GM11168 (cell line): ENCODE results near the gene ASB13.
"Not testable (repeated sequence)": the region's sequence is repeated elsewhere in the genome, so short reads cannot be mapped to it uniquely, and the experiment has no call there.

Source experiments
- in situ Hi-C: fragments of 300-500 bp; cut with MboI; formaldehyde crosslinking; loops from one replicate; pipeline ENCODE4 v1.12.0; 2022; ENCODE audit warnings: low sequenced_read_pairs; ENCODE audit not compliant: unreplicated experiment

ASB13 gene

DNA sequence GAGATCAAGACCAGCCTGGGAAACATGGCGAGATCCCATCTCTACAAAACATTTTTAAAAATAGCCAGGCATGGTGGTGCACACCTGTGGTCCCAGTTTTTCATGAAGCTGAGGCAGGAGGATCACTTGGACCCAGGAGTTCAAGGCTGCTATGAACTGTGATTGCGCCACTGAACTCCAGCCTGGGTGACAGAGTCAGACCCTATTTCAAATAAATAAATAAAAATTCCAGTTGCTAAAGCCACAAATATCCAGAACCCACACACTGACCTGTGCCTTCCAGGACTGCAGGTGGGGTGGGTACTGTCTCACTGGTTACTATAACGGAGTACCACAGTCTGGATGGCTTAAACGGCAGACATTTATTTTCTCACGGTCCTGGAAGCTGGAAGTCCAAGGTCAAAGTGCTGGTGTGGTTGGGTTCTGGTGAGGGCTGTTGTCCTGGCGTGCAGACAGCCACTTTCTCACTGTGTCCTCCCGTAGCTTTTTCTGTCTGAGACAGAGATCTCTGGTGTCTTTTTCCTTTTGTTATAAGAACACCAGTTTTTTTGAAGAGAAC, 38.8 kb downstream of the ASB13 start:
- in situ Hi-C loops = no loop called here

DNA sequence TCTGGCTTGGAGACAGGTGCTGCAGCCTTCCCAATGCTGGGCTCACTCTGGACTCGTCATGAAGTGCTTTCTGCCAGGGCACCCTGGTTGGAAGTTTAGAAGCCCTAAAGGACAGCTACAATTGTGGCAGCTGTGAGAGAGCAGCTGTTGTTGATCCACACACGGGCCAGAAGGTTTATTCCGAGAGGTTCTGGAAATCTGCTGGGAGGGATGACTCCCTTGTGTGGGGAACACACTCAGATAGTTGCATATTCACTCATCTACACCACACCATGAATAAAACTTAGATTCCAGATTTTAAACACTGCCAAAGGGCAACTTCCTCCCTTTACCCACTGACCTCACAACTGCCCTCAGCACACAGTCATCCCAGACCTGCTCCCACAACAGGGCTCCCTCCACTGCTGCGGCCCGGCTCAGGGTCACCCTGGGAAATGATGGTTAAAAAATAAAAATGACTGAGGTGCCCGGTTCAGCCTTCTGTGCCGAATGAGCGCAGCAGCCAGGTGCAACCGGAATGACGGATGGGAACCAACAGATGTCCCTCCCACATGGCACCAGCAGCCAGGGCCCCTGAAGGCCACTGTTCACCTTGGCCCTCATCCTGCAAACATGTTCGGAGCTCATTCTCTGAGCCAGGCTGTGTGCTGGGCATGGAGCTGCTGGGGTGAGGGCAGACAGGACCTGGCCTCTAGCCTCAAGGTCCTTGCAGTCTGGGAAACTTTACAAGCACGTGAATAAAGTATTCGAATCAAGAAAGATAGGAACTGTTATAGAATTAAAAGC, 40.2 kb downstream of the ASB13 start:
- in situ Hi-C loops = no loop called here

DNA sequence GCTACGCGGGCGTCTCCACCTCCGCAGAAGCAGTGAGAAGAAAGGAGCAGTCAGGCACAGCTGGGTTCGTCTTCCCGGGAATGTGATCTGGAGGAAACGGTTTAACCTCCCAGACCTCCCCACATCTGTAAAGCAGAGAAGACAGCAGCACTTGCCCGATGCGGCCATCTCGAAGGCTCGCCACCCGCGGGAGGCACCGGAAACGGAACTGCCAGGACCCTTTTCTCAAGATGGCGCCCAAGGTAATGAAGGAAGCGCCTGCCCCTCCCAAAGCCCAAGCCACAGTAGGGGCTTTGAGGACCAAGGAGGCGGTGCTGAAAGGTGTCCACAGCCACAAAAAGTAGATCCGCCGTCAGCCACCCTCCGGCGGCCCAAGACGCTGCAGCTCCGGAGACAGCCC, 41.7 kb downstream of the ASB13 start:
- in situ Hi-C loops = no loop called here

DNA sequence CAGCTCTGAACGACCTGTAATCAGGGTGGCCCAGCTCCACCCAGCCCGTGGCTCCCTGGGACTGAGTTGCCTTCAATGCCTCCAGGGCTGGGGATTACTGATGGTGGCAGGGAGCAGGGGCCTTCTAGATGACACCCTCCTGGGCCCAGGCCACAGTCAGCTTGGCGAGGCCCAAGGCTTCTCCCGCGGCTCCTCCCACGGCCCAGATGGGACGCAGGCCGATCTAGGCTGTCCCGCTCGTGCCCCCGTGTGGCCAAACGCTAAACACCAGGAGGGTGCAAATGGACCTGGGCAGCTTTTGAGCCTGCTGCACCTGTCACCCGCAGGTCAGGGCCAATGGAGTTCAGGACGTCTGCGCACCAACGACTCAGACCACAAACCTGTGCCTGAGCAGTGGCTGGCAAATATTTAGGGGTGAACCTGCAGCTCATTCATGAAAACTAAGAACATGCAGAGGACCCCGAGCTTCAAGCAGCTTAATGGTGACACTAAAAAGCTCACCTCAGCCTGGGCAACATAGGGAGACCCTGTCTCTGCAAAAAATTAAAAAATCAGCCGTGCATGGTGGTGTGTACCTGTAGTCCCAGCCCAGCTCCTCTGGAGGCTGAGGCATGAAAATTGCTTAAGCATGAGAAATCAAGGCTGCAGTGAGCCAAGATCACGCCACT, 43.2 kb downstream of the ASB13 start:
- in situ Hi-C loops = no loop called here

DNA sequence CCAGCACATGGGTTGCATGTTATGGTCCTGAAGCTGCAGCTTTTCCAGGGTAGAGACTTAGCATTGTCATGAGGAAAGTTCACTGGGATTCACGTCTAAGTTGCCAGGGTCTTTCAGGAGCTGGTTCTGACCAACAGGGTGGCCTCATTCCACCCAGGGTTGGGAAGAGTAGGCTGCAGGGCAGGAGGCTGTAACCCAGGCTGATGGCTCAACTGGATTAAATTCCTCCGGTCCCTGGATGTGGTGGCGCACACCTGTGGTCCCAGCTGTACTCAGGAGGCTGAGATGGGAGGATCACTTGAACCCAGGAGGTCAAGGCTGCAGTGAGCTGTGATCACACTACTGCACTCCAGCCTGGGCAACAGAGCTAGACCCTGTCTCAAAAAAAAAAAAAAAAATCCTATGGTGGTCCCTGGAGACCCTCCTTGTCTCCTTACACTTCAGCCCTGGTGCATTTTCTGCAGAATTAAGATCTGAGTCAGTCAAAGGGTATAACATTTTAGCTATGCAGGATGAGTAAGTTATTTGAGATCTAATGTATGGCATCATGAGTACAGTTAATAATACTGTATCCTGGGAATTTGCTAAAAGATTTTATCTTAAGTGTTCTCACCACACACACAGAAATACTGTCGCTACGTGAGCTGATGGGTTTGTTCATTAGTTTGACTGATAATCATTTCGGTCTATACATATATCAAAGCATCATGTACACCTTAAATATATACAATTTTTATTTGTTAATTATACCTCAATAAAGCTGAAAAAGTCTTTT, 44.0 kb downstream of the ASB13 start:
- in situ Hi-C loops = no loop called here

DNA sequence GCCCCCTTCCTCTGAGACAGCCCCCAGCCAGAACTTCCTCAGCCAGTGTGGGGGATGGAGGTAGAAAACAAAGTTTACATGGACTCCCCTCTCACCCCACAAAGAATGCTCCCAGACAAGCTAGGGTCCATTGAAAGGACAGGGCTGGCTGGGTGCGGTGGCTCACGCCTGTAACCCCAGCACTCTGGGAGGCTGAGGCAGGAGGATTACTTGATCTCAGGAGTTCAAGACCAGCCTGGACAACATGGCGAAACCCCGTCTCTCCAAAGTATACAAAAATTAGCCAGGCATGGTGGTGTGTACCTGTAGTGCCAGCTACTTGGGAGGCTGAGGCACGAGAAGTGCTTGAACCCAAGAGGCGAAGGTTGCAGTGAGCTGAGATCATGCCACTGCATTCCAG, 45.0 kb downstream of the ASB13 start:
- in situ Hi-C loops = not testable (repeated sequence)

DNA sequence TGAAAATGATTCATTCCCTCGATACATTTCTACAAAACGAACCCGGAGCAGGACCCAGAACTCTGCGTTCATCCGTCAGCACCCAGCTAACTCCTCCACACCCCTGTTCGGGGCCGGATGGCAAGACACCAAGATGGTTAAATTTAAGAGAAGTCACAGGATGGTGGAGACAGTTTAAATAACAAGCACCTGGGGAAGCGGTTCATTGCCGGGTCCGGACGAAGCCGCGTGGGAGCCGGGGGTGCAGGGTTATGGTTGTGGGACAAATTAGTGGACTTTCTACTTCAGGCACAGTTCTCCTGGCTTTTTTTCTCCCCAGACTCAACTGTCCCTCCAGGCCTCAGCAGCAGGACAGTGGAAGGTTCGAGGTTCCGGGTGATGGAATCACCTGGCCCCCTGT, 45.4 kb downstream of the ASB13 start:
- in situ Hi-C loops = no loop called here

DNA sequence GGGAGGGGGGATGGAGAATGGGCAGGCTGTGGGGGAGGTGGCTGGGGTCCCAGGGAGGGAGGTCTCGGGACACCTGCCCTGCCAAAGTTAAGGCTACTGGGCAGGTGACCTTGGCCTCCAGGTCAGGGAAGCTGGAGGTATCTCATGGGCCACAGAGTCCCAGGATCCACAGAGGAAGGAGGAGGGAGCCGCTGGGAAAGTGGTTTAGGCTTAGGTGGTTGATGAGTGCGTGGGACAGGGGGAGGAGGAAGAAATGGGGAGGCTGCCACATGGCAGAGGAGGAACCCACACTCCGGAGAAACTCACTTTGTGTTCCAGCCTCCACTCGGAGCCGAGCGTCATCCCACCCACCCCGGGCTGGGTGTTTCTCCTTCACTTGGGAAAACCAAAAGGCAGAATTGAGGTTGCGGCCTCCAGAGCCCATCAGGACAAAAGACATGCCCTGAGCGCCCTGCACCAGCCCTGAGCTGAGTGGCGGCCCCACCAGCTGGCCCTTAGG, 46.1 kb downstream of the ASB13 start:
- in situ Hi-C loops = no loop called here

DNA sequence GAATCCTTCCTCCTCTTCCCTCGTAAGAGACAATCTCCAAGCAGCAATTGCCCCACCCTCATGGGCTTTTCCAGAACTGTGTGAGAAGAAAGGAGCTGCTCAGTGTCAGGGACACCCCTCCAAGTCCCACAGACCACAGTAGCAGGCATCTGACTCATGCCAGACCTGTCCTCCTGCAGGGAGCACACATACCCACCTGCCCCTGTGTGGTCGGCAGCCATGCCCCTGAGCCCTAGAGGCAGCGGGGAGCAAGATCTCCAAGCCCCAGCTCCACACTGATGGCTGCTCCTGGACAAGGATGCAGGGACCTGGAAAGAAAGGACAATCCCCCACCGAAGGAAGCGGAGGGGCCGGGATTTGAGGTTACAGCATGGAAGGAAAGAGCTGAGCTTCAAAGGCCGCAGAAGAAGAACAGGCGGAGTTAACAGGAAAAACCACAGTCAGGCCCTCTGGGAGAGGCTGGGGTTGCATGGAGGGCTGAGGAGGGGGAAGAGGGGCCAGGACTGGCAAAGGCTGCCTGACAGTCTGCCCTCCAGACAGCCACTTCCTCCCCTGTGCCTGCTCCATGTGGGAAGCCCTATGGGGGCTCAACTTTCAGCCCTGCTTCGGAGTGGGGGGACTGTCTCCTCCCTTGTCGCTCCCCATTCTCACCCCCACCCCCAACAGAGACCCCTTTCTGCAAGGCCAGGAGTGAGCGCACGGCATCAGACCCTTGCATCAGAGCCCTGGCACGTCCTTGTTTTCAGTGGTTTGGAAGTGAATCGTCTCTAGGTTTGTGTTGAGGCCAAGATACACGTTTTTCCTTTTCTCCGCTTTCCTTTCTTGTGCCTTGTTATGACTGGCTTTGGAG, 46.8 kb downstream of the ASB13 start:
- in situ Hi-C loops = loop anchor here (5.0 kb wide), 1 partner anchor 177 kb away; no protein-coding TSS in a partner anchor

DNA sequence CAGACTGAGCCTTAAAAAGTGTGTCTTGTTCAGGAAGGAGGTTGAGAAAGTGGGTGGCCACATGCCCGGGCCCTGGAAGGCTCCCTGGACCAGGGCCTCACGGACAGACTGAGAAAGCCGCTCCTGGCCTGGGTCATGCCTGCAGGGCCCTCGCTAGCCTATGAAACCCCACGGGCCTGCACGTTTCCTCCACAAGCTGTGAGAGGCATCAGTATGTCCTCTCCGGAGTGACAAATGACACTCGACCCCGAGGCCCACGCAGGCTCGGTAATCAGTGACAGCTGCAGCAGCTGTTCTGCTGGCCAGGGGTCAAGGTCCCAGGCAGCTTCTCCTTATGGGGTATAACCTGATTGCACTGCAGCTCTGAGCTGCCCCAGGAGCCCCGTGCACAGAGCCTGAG, 47.6 kb downstream of the ASB13 start:
- in situ Hi-C loops = loop anchor here (5.0 kb wide), 1 partner anchor 177 kb away; no protein-coding TSS in a partner anchor

DNA sequence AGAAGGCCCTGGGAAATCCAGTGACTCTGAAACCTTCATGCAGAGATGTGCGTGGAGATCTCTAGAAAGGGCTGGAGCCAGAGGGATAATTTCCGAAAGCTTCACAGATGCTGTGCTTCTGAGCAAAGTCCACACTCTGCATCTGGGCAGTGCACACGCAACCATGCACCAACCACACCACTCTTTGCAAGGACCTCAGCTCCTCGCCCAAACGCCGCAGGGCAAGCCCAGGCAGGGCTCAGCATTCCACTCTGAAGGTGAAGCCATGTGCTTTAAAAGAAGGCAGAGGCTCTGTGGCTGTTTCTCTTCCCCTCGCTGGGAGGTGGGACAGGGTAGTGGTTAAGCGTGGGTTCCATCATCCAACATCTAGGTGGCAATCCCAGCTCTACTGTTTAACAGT, 48.4 kb downstream of the ASB13 start:
- in situ Hi-C loops = loop anchor here (5.0 kb wide), 1 partner anchor 176 kb away; no protein-coding TSS in a partner anchor

DNA sequence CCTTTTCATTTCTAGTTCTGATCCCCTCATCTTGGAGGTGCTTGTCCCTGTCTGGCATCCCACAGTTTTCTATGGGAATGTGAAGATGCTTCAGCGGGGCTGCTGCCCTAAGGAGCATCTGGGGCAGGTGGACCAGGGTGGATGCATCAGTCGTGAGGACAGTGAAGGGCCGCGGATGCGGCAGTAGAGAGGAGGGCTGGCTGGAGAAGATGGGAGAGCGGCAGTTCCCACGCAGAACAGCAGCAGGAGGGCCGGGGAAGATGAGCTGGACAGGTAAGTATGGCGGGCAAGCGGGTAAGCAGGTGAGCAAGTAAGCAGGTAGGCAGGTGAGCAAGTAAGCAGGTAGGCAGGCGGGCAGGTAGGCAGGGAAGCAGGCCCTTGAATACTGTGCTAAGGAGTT, 48.9 kb downstream of the ASB13 start:
- in situ Hi-C loops = loop anchor here (5.0 kb wide), 1 partner anchor 175 kb away; no protein-coding TSS in a partner anchor

DNA sequence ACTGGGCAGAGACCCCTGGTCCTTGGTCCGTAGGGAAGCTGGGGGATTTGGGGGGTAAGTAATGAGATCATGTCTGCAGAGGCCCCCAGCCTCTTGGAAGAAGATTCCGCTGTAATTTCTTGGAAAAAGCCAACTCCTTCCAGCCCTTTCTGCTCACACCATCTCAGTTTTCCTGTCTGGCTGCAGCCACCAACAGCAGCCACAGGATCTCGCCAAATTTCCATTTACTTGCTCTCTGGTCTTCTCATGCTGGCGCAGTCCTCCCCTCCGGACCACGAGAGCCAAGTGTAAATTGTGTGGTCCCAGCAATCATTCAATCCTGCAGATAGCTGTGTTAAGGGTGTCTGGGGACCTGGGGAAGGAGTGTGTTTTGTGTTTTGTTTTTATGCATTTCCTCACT, 49.6 kb downstream of the ASB13 start:
- in situ Hi-C loops = loop anchor here (5.0 kb wide), 1 partner anchor 175 kb away; no protein-coding TSS in a partner anchor

DNA sequence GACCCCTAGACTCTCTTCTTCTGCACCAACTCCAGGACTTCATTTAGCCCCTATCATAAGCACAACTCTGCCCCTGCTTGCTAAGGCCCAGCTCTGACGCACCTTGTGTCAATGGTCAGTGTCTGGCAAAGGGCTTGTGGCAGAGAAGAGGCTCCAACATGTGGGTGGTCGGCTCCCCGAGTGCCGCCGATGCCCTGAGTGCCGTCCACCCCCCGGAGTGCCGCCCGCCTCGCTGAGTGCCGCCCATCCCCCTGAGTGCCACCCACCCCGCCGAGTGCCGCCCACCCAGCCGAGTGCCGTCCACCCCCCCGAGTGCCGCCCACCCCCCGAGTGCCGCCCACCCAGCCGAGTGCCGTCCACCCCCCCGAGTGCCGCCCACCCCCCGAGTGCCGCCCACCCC, 50.3 kb downstream of the ASB13 start:
- in situ Hi-C loops = loop anchor here (5.0 kb wide), 1 partner anchor 174 kb away; no protein-coding TSS in a partner anchor

DNA sequence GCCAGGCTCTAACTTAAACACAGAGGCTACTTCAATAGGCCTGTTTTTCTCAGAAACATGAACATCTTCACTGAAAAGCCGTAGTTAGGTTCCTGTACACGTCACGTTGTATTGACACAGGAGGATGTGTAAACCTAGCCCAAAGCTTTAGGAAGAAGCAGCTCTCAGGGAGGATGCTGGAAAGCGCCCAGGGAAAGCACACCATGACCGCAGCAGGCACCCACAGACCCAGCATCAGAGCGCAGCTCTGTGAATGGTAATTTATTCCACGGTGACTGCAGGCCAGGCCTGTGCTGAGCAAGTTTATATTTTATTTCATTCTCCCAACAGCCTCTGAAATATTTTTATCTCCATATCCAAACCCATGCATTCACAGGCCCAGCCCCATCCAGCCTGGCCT, 51.1 kb downstream of the ASB13 start:
- in situ Hi-C loops = loop anchor here (5.0 kb wide), 1 partner anchor 173 kb away; no protein-coding TSS in a partner anchor

DNA sequence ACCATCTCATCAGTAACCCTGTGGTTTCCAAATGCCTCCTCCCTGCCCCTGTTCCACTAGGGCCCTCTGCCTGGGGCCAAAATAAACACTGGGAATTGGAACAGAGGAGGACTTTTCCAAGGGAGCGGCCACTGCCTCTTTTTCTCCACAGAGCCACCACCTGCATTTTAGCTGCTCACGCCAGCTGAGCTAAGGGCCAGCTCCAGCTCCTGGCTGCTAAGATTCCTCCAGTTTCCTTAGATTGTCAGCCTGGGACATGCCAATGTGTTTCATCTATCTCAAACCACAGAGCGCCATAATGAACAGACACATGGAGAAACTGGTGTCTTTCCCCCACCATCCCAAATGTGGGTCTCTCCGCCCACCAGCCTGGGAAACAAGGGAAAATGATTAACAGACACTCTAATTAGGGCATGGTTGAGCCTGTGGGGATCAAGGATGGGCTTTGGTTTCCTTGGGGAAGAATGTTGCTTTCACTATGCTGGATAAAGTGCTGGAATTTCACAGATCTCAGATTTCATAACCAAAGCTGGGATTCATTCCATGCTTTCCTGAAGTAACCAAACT, 52.2 kb downstream of the ASB13 start:
- in situ Hi-C loops = no loop called here

DNA sequence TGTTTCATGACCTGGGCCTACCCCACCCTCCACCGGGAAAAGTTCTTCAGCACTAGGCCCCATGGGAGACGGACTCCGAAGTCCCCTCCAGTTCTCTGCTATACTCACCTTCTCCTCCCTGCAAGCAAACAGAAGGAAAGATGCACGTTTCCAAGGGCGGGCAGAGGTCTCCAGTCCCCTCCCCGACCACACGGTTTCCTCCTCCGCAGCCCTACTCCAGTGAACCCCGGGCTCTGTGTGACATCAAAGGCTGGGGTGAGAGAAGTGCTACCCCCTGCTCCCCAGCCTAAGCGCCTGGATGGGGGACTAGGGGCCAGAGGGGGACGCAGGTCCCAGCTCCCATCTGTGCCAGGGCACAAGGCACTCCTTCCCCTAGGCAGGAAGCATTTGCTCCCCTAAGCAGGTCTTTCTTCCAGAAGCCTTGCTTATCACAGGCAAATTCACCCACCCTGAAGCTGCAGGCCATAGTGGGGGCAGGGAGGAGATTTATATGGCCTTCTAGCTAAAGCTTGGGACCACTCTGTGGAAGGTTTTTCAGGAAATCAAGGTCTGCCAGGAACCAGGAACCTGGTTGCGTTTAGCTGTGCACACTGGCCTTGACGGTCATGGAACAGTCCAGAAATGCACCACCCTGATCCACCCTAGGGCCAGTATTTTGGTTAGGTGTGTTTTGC, 52.8 kb downstream of the ASB13 start:
- in situ Hi-C loops = no loop called here

DNA sequence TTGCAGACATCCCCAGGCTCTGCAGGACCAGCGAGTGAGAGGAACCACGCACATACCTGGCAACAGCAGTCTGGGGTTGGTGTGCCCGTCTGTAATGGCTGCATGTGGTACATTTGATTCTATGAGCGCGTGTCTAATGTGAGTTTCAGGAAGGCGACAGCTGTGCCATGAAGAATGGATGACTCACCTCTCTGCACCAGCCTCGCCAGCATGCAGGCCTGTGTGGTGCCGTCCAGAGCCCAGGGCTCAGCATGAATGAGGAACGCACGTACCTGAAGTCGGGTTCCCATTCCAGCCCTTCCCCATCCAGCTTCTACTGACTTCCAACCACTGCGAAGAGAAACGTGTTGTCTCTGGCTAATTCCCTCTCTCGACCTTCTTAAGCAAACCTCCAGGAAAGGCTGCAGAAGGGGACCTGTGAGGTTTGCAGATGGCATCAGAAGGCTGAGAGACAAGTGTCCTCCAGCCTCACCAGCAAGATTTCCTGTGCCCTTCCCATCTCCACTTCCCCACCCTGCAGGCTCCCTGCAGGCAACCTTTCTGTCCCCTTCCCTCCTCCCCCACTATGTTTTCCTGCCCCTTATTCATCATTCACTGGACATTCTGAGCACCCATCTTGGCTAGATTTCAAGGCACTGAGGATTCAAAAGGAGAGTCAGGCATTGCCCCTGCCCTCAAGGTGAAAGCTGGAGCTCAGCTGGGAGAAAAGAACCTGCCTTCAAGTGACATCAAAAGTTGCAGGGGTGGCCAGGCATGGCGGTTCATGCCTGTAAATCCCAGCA, 54.3 kb downstream of the ASB13 start:
- in situ Hi-C loops = no loop called here
